Brain microvascular endothelial cell (primary cell): Measurements from ENCODE around the gene PRRC2C.

Experiments used
- DNase-seq: peaks from one replicate; pipeline ENCODE4 v3.0.0-alpha.2; 2020
- H3K27ac ChIP-seq: fragments of 250-450 bp; sonication (Bioruptor Pico); 2 replicates; pipeline ENCODE4 v1.5.1; 2020; ENCODE audit warnings: mild to moderate bottlenecking, moderate library complexity
- H3K27me3 ChIP-seq: fragments of 250-450 bp; sonication (Bioruptor Pico); replicated peaks from 2 replicates; pipeline ENCODE4 v1.5.1; 2020; ENCODE audit warnings: mild to moderate bottlenecking
- H3K36me3 ChIP-seq: fragments of 250-450 bp; sonication (Bioruptor Pico); replicated peaks from 2 replicates; pipeline ENCODE4 v1.5.1; 2020; ENCODE audit warnings: mild to moderate bottlenecking
- H3K4me3 ChIP-seq: 2 replicates; pipeline ENCODE4 v1.5.1; 2011; ENCODE audit warnings: low read depth, mild to moderate bottlenecking, control low read depth, low read length, moderate library complexity
- in situ Hi-C: cut with HindIII; loops from 2 replicates; pipeline ENCODE4 v1.10.0; 2017; ENCODE audit warnings: low sequenced_read_pairs, low pct_ligation_motif_present
- TF ChIP-seq, protein P1 (sequence below): IDR thresholded peaks from 2 replicates; pipeline ENCODE4 v1.5.1; 2011; ENCODE audit warnings: low read depth, mild to moderate bottlenecking, moderate library complexity, low read length, control low read depth, inconsistent platforms; ENCODE audit errors: missing control alignments

The PRRC2C gene

GRCh38 chr1:171581226-171581625, 95.9 kb downstream of the PRRC2C start:
- peaks cover 59% of the 10 kb centered on the region for H3K36me3 ChIP-seq
- DNase-seq: no peak
- no peaks in the 10 kb centered on the region for H3K27me3 ChIP-seq
- in situ Hi-C loops: no loop called here
- TF ChIP-seq, protein P1, sequence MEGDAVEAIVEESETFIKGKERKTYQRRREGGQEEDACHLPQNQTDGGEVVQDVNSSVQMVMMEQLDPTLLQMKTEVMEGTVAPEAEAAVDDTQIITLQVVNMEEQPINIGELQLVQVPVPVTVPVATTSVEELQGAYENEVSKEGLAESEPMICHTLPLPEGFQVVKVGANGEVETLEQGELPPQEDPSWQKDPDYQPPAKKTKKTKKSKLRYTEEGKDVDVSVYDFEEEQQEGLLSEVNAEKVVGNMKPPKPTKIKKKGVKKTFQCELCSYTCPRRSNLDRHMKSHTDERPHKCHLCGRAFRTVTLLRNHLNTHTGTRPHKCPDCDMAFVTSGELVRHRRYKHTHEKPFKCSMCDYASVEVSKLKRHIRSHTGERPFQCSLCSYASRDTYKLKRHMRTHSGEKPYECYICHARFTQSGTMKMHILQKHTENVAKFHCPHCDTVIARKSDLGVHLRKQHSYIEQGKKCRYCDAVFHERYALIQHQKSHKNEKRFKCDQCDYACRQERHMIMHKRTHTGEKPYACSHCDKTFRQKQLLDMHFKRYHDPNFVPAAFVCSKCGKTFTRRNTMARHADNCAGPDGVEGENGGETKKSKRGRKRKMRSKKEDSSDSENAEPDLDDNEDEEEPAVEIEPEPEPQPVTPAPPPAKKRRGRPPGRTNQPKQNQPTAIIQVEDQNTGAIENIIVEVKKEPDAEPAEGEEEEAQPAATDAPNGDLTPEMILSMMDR: no peak
- H3K27ac ChIP-seq: no peak overlapping the region
- no peak overlapping the region for H3K4me3 ChIP-seq

GRCh38 chr1:171581766-171582165, 96.4 kb downstream of the PRRC2C start:
- H3K27me3 ChIP-seq: no peaks in the 10 kb centered on the region
- H3K27ac ChIP-seq: no peak overlapping the region
- DNase-seq: no peak
- H3K4me3 ChIP-seq: no peak overlapping the region
- H3K36me3 ChIP-seq: peaks cover 59% of the 10 kb centered on the region
- in situ Hi-C loops: no loop called here
- TF ChIP-seq, protein P1: no peak

DNA sequence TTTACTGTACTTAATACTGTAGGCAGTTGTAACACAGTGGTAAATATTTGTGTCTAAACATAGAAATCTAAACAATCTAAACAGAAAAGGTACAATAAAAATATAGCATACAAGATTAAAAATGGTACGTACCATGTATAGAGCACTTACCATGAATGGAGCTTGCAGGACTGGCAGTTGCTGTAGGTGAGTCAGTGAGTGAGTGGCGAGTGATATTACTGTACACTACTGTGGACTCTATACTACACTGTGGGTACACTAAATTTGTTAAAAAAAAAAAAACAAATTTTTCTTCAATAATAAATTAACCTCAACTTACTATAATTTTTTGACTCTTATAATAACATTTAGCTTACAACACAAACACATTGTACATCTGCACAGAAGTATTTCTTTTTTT, 97.3 kb downstream of the PRRC2C start:
- H3K27me3 ChIP-seq: no peaks in the 10 kb centered on the region
- in situ Hi-C loops: no loop called here
- H3K4me3 ChIP-seq: no peak overlapping the region
- TF ChIP-seq, protein P1: no peak
- peaks cover 59% of the 10 kb centered on the region for H3K36me3 ChIP-seq
- no peak overlapping the region for H3K27ac ChIP-seq
- no peak for DNase-seq

- Histone ChIP-seq H3K4me3 (no peak overlapping the region), H3K27ac (peak overlapping the region; percentile 20), H3K27me3 (no peaks in the 10 kb centered on the region), H3K36me3 (peaks cover 59% of the 10 kb centered on the region)
- TF ChIP-seq, protein P1: no peak
- DNase-seq: no peak
- in situ Hi-C loops: no loop called here
These were observed 98.4 kb downstream of the PRRC2C start for GRCh38 chr1:171583591-171584201.

- no peak for DNase-seq
- Histone ChIP-seq H3K27me3 (no peaks in the 10 kb centered on the region), H3K27ac (no peak overlapping the region), H3K36me3 (peaks cover 56% of the 10 kb centered on the region), H3K4me3 (no peak overlapping the region)
- in situ Hi-C loops: no loop called here
- TF ChIP-seq, protein P1: no peak
These were observed 100.4 kb downstream of the PRRC2C start for GRCh38 chr1:171585715-171586114.

DNA sequence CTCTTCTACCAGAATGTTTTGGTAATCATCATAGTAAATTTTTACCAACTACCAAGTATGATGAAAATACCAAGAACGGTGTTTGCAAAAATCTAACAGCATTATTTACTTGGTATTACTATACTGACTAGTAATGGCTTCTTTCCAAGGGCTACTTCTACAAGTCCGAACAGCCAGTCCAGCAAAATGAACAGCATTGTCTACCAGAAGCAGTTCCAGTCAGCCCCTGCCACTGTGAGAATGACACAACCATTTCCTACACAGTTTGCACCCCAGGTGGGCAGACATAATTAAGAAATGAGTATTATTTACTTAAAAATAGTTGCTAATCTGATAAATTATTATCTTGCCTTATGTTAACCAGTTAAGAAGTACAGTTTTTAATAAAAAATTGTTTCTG, 102.9 kb downstream of the PRRC2C start:
- no peak overlapping the region for H3K27ac ChIP-seq
- TF ChIP-seq, protein P1: no peak
- H3K27me3 ChIP-seq: no peaks in the 10 kb centered on the region
- H3K36me3 ChIP-seq: peaks cover 60% of the 10 kb centered on the region
- no peak overlapping the region for H3K4me3 ChIP-seq
- DNase-seq: no peak
- in situ Hi-C loops: no loop called here
